ENCODE measurements around the gene OR52L1. TPM values are rescaled to one million over a fixed set of nuclear protein-coding genes. Genes with fewer than 3 reads are reported as not detected.
"Not testable (repeated sequence)": the region's sequence is repeated elsewhere in the genome, so short reads cannot be mapped to it uniquely, and the experiment has no call there.

Gene OR52L1
- total RNA-seq, 3 donors from 2014 or later = not detected

DNA sequence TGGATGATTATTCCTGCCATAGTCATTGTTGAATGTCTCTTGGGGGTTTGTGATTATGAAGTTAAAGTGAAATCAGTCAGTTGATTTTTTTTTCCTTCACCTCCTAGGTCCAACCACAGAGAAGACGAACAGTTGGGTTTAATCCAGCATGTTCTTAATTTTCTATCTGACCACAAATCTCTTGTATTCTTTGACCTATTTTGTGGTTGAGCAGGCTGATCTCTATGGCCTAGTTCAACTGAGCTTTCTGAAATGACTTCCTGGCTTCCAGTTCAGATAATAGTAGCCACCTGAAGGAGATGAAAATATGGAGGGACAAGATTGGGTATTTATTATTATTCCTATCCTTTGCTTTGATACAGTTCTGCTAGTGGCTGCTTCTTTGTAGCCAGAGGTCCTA lies 13.3 kb downstream of the OR52L1 start:
- Histone ChIP-seq H3K9me3 (no peaks in the 10 kb centered on the region), H3K27me3 (no peaks in the 10 kb centered on the region), H3K4me3 (no peak overlapping the region), H3K4me1 (no peaks in the 10 kb centered on the region), H3K36me3 (no peaks in the 10 kb centered on the region), H3K27ac (no peak overlapping the region)
- no peak for DNase-seq (ENCODE audit: low spot score in 2 of 2)
- intact Hi-C loops (cut with DNase I; ENCODE audit: low total_unique reads) = loop anchor here (10.0 kb wide), 1 partner anchor 1001 kb away; no protein-coding TSS in a partner anchor
- TF ChIP-seq, protein P1, sequence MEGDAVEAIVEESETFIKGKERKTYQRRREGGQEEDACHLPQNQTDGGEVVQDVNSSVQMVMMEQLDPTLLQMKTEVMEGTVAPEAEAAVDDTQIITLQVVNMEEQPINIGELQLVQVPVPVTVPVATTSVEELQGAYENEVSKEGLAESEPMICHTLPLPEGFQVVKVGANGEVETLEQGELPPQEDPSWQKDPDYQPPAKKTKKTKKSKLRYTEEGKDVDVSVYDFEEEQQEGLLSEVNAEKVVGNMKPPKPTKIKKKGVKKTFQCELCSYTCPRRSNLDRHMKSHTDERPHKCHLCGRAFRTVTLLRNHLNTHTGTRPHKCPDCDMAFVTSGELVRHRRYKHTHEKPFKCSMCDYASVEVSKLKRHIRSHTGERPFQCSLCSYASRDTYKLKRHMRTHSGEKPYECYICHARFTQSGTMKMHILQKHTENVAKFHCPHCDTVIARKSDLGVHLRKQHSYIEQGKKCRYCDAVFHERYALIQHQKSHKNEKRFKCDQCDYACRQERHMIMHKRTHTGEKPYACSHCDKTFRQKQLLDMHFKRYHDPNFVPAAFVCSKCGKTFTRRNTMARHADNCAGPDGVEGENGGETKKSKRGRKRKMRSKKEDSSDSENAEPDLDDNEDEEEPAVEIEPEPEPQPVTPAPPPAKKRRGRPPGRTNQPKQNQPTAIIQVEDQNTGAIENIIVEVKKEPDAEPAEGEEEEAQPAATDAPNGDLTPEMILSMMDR (IDR thresholded peaks at IDR 0.05) = no peak
- no peak for TF ChIP-seq POLR2A (IDR thresholded peaks at IDR 0.05)
- no peak for TF ChIP-seq POLR2AphosphoS5 (IDR thresholded peaks at IDR 0.05)

DNA sequence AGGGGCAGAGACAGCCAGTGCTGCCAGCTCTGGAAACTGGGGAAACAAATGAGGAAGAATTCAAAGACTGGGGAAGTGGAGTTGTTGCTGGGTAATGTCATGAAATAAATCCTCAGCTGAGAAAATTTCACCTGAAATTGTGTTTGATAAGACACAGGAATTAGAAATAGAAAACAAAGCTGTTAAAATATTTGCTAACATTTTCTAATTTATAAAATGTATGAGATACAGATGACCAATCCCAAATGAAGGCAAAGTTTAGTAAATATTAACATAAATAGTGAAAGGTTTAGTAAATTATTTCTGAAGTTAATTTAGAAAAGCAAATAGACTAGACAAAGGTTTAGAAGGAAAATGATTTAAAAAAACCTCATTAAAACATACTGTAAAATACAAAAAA lies 18.4 kb downstream of the OR52L1 start, which contains the start of gene OR56A5:
TSS of gene OR56A5 (minus strand) at position 101 of the 400 bp plus-strand sequence. CDS start at position 101, 0 bp downstream.
- H3K27ac ChIP-seq = no peak within 1 kb of the TSS
- DNase-seq (ENCODE audit: low spot score in 2 of 2) = no peak
- H3K4me3 ChIP-seq = no peak within 1 kb of the TSS
- H3K4me1 ChIP-seq = no peaks in the 10 kb centered on the region
- no peaks in the 10 kb centered on the region for H3K27me3 ChIP-seq
- peaks cover 1 to 18% of the 10 kb centered on the region in 2 donors for H3K9me3 ChIP-seq
- no peaks in the 10 kb centered on the region for H3K36me3 ChIP-seq
- intact Hi-C loops (cut with DNase I; ENCODE audit: low total_unique reads) = loop anchor here (1.0 kb wide), 1 partner anchor 8 kb away; no protein-coding TSS in a partner anchor
- TF ChIP-seq, protein P1 (IDR thresholded peaks at IDR 0.05) = no peak
- TF ChIP-seq POLR2A (IDR thresholded peaks at IDR 0.05) (no peak), POLR2AphosphoS5 (IDR thresholded peaks at IDR 0.05) (no peak)

DNA sequence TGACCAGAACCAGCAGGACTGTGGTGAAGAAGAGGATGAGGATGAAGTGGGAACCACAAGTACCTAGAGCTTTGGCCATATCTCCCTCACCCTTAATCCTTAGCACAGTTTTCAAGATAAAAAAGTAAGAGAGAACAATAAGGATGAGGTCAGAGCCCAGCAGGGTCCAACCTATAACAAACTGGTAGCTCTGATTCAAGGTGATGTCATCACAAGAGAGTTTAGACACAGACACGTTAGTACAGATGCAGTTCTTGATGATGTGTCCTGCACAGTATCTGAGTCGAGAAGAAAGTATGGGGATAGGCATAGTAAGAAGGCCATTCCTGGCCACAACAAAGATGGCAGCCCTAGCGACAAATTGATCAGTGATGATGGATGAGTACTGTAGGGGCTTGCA lies 19.1 kb downstream of the OR52L1 start:
- Histone ChIP-seq H3K4me3 (no peak overlapping the region), H3K27me3 (no peaks in the 10 kb centered on the region), H3K9me3 (peaks cover 6 to 25% of the 10 kb centered on the region in 2 donors), H3K36me3 (no peaks in the 10 kb centered on the region), H3K27ac (no peak overlapping the region), H3K4me1 (no peaks in the 10 kb centered on the region)
- intact Hi-C loops (cut with DNase I; ENCODE audit: low total_unique reads) = loop anchor here (1.0 kb wide), 1 partner anchor 7 kb away; no protein-coding TSS in a partner anchor
- no peak for DNase-seq (ENCODE audit: low spot score in 2 of 2)
- TF ChIP-seq POLR2A (IDR thresholded peaks at IDR 0.05) = no peak
- TF ChIP-seq, protein P1 (IDR thresholded peaks at IDR 0.05) = no peak
- TF ChIP-seq POLR2AphosphoS5 (IDR thresholded peaks at IDR 0.05) = no peak

DNA sequence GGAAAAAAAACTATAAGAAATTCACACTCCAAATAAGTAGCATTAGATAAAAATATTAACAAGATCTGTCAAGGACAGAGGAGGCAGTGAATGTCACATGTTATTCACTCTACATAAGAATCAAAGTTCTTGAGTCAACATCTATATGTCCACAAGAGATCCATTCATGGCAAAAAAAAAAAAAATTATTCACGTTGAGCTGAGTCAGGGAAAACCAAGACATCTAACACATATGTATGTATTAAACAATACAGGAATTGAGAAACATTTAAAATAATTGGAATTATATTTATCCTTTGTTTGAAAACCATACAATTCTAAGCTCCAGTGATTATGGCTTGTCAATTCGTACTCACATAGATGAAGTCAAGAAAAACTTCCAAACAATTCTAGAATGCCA lies 19.8 kb downstream of the OR52L1 start:
- intact Hi-C loops (cut with DNase I; ENCODE audit: low total_unique reads) = no loop called here
- Histone ChIP-seq H3K27me3 (no peaks in the 10 kb centered on the region), H3K36me3 (no peaks in the 10 kb centered on the region), H3K27ac (no peak overlapping the region), H3K9me3 (peaks cover 6 to 28% of the 10 kb centered on the region in 2 donors), H3K4me3 (no peak overlapping the region), H3K4me1 (no peaks in the 10 kb centered on the region)
- TF ChIP-seq, protein P1 (IDR thresholded peaks at IDR 0.05) = no peak
- TF ChIP-seq POLR2A (IDR thresholded peaks at IDR 0.05) = no peak
- no peak for TF ChIP-seq POLR2AphosphoS5 (IDR thresholded peaks at IDR 0.05)
- DNase-seq (ENCODE audit: low spot score in 2 of 2) = no peak

DNA sequence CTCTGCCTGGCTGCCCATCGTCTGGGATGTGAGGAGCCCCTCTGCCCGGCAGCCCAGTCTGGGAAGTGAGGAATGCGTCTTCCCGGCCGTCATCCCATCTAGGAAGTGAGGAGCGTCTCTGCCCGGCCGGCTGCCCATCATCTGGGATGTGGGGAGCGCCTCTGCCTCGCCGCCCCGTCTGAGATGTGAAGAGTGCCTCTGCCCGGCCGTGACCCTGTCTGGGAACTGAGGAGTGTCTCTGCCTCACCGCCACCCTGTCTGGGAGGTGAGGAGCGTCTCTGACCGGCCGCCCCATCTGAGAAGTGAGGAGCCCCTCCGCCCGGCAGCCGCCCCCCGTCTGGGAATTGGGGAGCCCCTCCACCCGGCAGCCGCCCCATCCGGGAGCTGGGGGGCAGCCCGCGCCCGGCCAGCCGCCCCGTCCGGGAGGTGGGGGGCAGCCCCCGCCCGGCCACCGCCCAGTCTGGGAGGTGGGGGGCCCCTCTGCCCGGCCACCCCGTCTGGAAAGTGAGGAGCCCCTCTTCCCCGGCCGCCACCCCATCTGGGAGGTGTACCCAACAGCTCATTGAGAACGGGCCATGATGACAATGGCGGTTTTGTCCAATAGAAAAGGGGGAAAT lies 26.0 kb downstream of the OR52L1 start:
- not testable (repeated sequence) for H3K27ac ChIP-seq; H3K4me3 ChIP-seq; H3K36me3 ChIP-seq; DNase-seq (ENCODE audit: low spot score in 2 of 2); H3K27me3 ChIP-seq; H3K4me1 ChIP-seq
- intact Hi-C loops (cut with DNase I; ENCODE audit: low total_unique reads) = loop anchor here (1.0 kb wide), 1 partner anchor 7 kb away; the partner anchor contains the start of gene OR56A5
- peaks cover 6 to 45% of the 10 kb centered on the region in 2 donors for H3K9me3 ChIP-seq

Data from breast epithelium (tissue), 4 donors.